B cell (primary cell): ENCODE data around the gene WDR45. TPM values are rescaled to one million over a fixed set of nuclear protein-coding genes. Genes with fewer than 3 reads are reported as not detected.

Experiments
- ATAC-seq: fragments of 200-7000 bp; cut with Tn5 transposase; one replicate; pipeline ENCODE4 v1.10.0; 2021; ENCODE audit warnings: low read depth, mild to moderate bottlenecking, moderate number of reproducible peaks, moderate library complexity
- CTCF ChIA-PET: fragments of 350-600 bp; sonication (Branson Sonifier 250); formaldehyde crosslinking; loops from one replicate; lab custom pipeline; 2021; ENCODE audit warnings: antibody characterized with exemption, inconsistent platforms; lab: Charles Lee
- POLR2A ChIA-PET: fragments of 350-600 bp; sonication (Branson Sonifier 250); formaldehyde crosslinking; loops from one replicate; lab custom pipeline; 2021; ENCODE audit warnings: antibody characterized with exemption; lab: Charles Lee
- DNase-seq: peaks from one replicate; pipeline ENCODE4 v3.0.0; 2013
- H2AFZ ChIP-seq: 2 replicates; pipeline ENCODE4 v1.6.1; 2012; ENCODE audit warnings: mild to moderate bottlenecking, low read depth, low read length; ENCODE audit not compliant: insufficient read depth, poor library complexity, severe bottlenecking
- H3K27ac ChIP-seq, 2 donors: 1 replicate in 1 of 2; 2 replicates in 1 of 2; pipeline ENCODE4 v1.5.1; 2012 to 2013; ENCODE audit warnings: low read length in 2 of 2, mild to moderate bottlenecking in 2 of 2, moderate library complexity in 1 of 2
- H3K27me3 ChIP-seq, 4 experiments: fragments of 200-600 bp in 1 of 4; sonication (generic) in 1 of 4; replicated peaks in 1 of 4; 1 replicate in 2 of 4; 2 replicates in 2 of 4; pipeline versions ENCODE4 v1.6.1 to v1.7.0; 2013 to 2016; ENCODE audit warnings: low read length in 3 of 4, mild to moderate bottlenecking in 2 of 4, mixed read lengths in 1 of 4, moderate library complexity in 1 of 4; ENCODE audit not compliant: insufficient read depth in 4 of 4, control insufficient read depth in 3 of 4; ENCODE audit errors: control extremely low read depth in 1 of 4
- H3K36me3 ChIP-seq, 2 experiments: replicated peaks in 1 of 2; 1 replicate in 1 of 2; 2 replicates in 1 of 2; pipeline versions ENCODE4 v1.6.1 to v1.7.1; 2013; ENCODE audit warnings: low read length in 1 of 2; ENCODE audit not compliant: insufficient read depth in 2 of 2, control insufficient read depth in 1 of 2; ENCODE audit errors: control extremely low read depth in 1 of 2, extremely low read depth in 1 of 2
- H3K4me1 ChIP-seq, 2 donors: fragments of 200-600 bp in 1 of 2; sonication (generic) in 1 of 2; 1 replicate in 1 of 2; 2 replicates in 1 of 2; pipeline versions ENCODE4 v1.5.1 to v1.6.1; 2013 to 2017; ENCODE audit warnings: low read length in 2 of 2; ENCODE audit not compliant: control insufficient read depth in 2 of 2, insufficient read depth in 2 of 2
- H3K4me2 ChIP-seq: replicated peaks from 2 replicates; pipeline ENCODE3; 2012; ENCODE audit warnings: mild to moderate bottlenecking, low read depth, low read length; ENCODE audit not compliant: poor library complexity, severe bottlenecking
- H3K4me3 ChIP-seq, 5 experiments: fragments of 200-600 bp in 1 of 5; sonication (generic) in 1 of 5; 1 replicate in 3 of 5; 2 replicates in 2 of 5; pipeline versions ENCODE4 v1.5.1 to v1.7.0; 2011 to 2016; ENCODE audit warnings: low read length in 4 of 5, mild to moderate bottlenecking in 4 of 5, low read depth in 2 of 5, control low read depth in 1 of 5, moderate library complexity in 1 of 5; ENCODE audit not compliant: insufficient read depth in 1 of 5; ENCODE audit errors: control extremely low read depth in 1 of 5, extremely low read depth in 1 of 5
- H3K79me2 ChIP-seq: fragments of 200-600 bp; sonication (generic); one replicate; pipeline ENCODE4 v1.6.0; 2016; ENCODE audit warnings: low read length; ENCODE audit not compliant: control insufficient read depth, insufficient read depth
- H3K9ac ChIP-seq: fragments of 200-600 bp; sonication (generic); 2 replicates; pipeline ENCODE4 v1.6.1; 2017; ENCODE audit warnings: mild to moderate bottlenecking, low read length, moderate library complexity
- H3K9me3 ChIP-seq, 3 donors: one replicate each; pipeline versions ENCODE4 v1.6.1 to v1.7.1; 2013; ENCODE audit warnings: low read length in 2 of 3; ENCODE audit not compliant: control insufficient read depth in 2 of 3, insufficient read depth in 1 of 3; ENCODE audit errors: control extremely low read depth in 1 of 3
- H4K20me1 ChIP-seq: 2 replicates; pipeline ENCODE4 v1.6.0; 2012; ENCODE audit warnings: mild to moderate bottlenecking, low read length; ENCODE audit not compliant: insufficient read depth, control insufficient read depth, poor library complexity, severe bottlenecking
- H3K27ac Mint-ChIP-seq: one replicate; pipeline ENCODE4 v1.8.0; 2021; ENCODE audit warnings: mixed read lengths
- H3K27me3 Mint-ChIP-seq: one replicate; pipeline ENCODE4 v1.8.0; 2021; ENCODE audit warnings: mixed read lengths
- H3K4me1 Mint-ChIP-seq: one replicate; pipeline ENCODE4 v1.8.0; 2021; ENCODE audit warnings: mixed read lengths
- H3K4me3 Mint-ChIP-seq: one replicate; pipeline ENCODE4 v1.8.0; 2021; ENCODE audit warnings: mixed read lengths
- H3K9me3 Mint-ChIP-seq: one replicate; pipeline ENCODE4 v1.8.0; 2022; ENCODE audit warnings: mixed read lengths; ENCODE audit not compliant: insufficient read depth
- EZH2 ChIP-seq: IDR thresholded peaks from 2 replicates; pipeline ENCODE4 v1.6.1; 2012; ENCODE audit warnings: borderline replicate concordance, low read depth, mild to moderate bottlenecking, moderate library complexity, low read length; ENCODE audit not compliant: insufficient read depth, poor library complexity, severe bottlenecking
- WGBS: methylation state at CpG from one replicate; pipeline ENCODE4 v1.1.5; 2013; ENCODE audit warnings: missing lambda C conversion rate; ENCODE audit not compliant: insufficient coverage; 5-methylcytosine and 5-hydroxymethylcytosine counted together
- intact Hi-C: fragments of 100-400 bp; cut with micrococcal nuclease; formaldehyde crosslinking; loops from one replicate; pipeline ENCODE4 v1.10.0; 2022
- polyA plus RNA-seq: library from polyadenylated mRNA; depleted of rRNA; stranded (reverse); fragments of >200 nt; gene quantifications from 2 replicates; pipeline ENCODE4 v1.2.3, GENCODE V29; 2012
- total RNA-seq, 2 donors: library from RNA; stranded (reverse); fragments of 120-200 nt in 1 of 2; gene quantifications; 1 replicate in 1 of 2; 2 replicates in 1 of 2; pipeline versions ENCODE4 v1.2.3 to v1.2.4, GENCODE V29; 2013 to 2022
- TF ChIP-seq, protein P1 (sequence below): fragments of 200-600 bp; IDR thresholded peaks from one replicate; pipeline ENCODE4 v1.8.0; 2022; ENCODE audit warnings: antibody characterized with exemption, mild to moderate bottlenecking

Gene WDR45
- total and polyA plus RNA-seq, 2 donors (not counting 1 experiment from before 2014, with no cell fraction given), result 100 to 153 TPM

DNA sequence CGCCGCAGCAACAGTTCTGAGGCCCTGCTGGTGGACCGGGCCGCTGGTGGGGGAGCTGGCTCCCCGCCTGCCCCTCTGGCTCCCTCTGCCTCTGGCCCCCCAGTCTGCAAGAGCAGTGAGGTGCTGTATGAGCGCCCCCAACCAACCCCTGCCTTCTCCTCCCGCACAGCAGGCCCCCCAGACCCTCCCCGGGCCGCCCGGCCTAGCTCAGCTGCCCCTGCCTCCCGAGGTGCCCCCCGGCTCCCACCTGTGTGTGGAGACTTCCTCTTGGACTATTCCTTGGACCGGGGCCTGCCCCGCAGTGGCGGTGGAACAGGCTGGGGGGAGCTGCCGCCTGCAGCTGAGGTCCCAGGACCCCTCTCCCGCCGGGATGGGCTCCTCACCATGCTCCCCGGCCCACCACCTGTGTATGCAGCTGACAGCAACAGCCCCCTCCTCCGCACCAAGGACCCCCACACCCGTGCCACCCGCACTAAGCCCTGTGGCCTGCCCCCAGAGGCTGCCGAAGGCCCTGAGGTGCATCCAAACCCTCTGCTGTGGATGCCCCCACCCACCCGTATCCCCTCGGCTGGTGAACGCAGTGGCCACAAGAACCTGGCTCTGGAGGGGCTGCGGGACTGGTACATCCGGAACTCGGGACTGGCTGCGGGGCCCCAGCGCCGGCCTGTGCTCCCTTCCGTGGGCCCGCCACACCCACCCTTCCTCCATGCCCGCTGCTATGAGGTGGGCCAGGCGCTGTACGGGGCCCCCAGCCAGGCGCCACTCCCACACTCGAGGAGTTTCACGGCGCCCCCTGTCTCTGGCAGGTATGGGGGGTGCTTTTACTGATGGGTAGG is 12.2 kb downstream of the WDR45 start:
- no peak for ATAC-seq
- POLR2A ChIA-PET, result interaction anchor here (0.6 kb wide), 1 partner anchor 64 kb away, joined by 4 read pairs; no protein-coding TSS in a partner anchor
- H2AFZ ChIP-seq, result no peak overlapping the region
- peaks cover 0 to 4% of the 10 kb centered on the region in 2 experiments for H3K36me3 ChIP-seq
- H3K27me3 ChIP-seq, result no peaks in the 10 kb centered on the region
- Mint-ChIP-seq H3K4me3 (no peak overlapping the region), H3K27ac (no peak overlapping the region), H3K4me1 (peaks cover 1% of the 10 kb centered on the region), H3K9me3 (no peaks in the 10 kb centered on the region), H3K27me3 (no peaks in the 10 kb centered on the region)
- H3K9ac ChIP-seq, result no peak overlapping the region
- CTCF ChIA-PET, result no interaction called here
- H3K4me3 ChIP-seq, result no peak overlapping the region
- intact Hi-C loops, result no loop called here
- no peaks in the 10 kb centered on the region for H3K79me2 ChIP-seq
- H3K9me3 ChIP-seq, result no peaks in the 10 kb centered on the region
- H3K27ac ChIP-seq, result no peak overlapping the region
- no peak for TF ChIP-seq EZH2
- TF ChIP-seq, protein P1, sequence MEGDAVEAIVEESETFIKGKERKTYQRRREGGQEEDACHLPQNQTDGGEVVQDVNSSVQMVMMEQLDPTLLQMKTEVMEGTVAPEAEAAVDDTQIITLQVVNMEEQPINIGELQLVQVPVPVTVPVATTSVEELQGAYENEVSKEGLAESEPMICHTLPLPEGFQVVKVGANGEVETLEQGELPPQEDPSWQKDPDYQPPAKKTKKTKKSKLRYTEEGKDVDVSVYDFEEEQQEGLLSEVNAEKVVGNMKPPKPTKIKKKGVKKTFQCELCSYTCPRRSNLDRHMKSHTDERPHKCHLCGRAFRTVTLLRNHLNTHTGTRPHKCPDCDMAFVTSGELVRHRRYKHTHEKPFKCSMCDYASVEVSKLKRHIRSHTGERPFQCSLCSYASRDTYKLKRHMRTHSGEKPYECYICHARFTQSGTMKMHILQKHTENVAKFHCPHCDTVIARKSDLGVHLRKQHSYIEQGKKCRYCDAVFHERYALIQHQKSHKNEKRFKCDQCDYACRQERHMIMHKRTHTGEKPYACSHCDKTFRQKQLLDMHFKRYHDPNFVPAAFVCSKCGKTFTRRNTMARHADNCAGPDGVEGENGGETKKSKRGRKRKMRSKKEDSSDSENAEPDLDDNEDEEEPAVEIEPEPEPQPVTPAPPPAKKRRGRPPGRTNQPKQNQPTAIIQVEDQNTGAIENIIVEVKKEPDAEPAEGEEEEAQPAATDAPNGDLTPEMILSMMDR, result no peak
- no peaks in the 10 kb centered on the region for H4K20me1 ChIP-seq
- no peak overlapping the region for H3K4me2 ChIP-seq
- H3K4me1 ChIP-seq, result peaks cover 0 to under 1% of the 10 kb centered on the region in 2 donors
- DNase-seq, result no peak
- 97% methylated on average over 16 of the region's 41 CpGs for WGBS

DNA sequence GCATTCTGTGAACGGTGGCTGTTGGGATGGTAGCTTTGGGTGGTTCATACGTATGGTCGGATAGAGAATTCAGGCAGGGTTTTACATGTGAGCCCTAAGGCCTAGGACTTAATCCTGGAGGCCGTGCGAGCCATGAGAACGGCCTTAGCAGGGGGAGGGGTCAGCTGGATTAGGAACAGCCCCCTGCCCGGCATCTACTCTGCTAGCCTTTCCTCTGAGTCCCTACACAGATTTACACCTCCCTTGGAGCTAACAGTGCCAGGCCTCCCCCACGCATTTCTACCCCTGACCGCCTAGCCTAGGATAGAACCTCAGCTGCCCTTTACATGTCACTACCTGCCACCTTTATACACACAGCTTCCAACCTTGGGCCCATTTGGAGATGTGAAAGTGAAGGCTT is 13.0 kb downstream of the WDR45 start:
- no peaks in the 10 kb centered on the region for H4K20me1 ChIP-seq
- H3K9me3 ChIP-seq, result no peaks in the 10 kb centered on the region
- Mint-ChIP-seq H3K4me1 (no peaks in the 10 kb centered on the region), H3K27me3 (no peaks in the 10 kb centered on the region), H3K4me3 (no peak overlapping the region), H3K9me3 (no peaks in the 10 kb centered on the region), H3K27ac (no peak overlapping the region)
- CTCF ChIA-PET, result no interaction called here
- intact Hi-C loops, result no loop called here
- no peak for DNase-seq
- TF ChIP-seq, protein P1, result no peak
- no peak for TF ChIP-seq EZH2
- no peak overlapping the region for H3K9ac ChIP-seq
- H3K4me3 ChIP-seq, result no peak overlapping the region
- ATAC-seq, result no peak
- no peak overlapping the region for H3K27ac ChIP-seq
- H2AFZ ChIP-seq, result no peak overlapping the region
- POLR2A ChIA-PET, result no interaction called here
- no peaks in the 10 kb centered on the region for H3K79me2 ChIP-seq
- H3K36me3 ChIP-seq, result peaks cover 0 to 4% of the 10 kb centered on the region in 2 experiments
- no peaks in the 10 kb centered on the region for H3K4me1 ChIP-seq
- 90% methylated on average over 2 of the region's 9 CpGs for WGBS
- no peaks in the 10 kb centered on the region for H3K27me3 ChIP-seq
- no peak overlapping the region for H3K4me2 ChIP-seq
